ENCODE data around the gene INPP5D.

- TF ChIP-seq ZNF274 (IDR thresholded peaks at IDR 0.05; ENCODE audit: borderline replicate concordance, extremely low read depth, low read length) (no peak), MAFK (IDR thresholded peaks at IDR 0.05; ENCODE audit: low read depth, low read length) (no peak), CHD2 (IDR thresholded peaks at IDR 0.05; ENCODE audit: low read length) (no peak), CBX8 (IDR thresholded peaks at IDR 0.05; ENCODE audit: borderline replicate concordance, low read depth, low read length) (no peak), POLR2A (IDR thresholded peaks at IDR 0.05; ENCODE audit: control extremely low read depth in 1 of 2, low read depth in 2 of 2, low read length in 2 of 2) (no peak), CTCF (IDR thresholded peaks at IDR 0.05; ENCODE audit: control extremely low read depth in 1 of 3, insufficient read depth in 1 of 3, low read depth in 1 of 3, low read length in 3 of 3) (no peak), SRF (IDR thresholded peaks at IDR 0.05; ENCODE audit: low read depth, low read length) (no peak), SUZ12 (IDR thresholded peaks at IDR 0.05; ENCODE audit: low read length) (no peak), EP300 (IDR thresholded peaks at IDR 0.05; ENCODE audit: borderline replicate concordance in 1 of 2, low read depth in 2 of 2, low read length in 2 of 2) (no peak), USF2 (IDR thresholded peaks at IDR 0.05; ENCODE audit: low read length) (no peak), RAD21 (IDR thresholded peaks at IDR 0.05 in 1 of 2, conservative IDR thresholded peaks at IDR 0.05 in 1 of 2; ENCODE audit: low read depth in 2 of 2, low read length in 2 of 2) (no peak)
Measured at GRCh38 chr2:233245406-233245805, 185.3 kb downstream of the INPP5D start.

All from H1 (cell line).